ENCODE data around the gene KRTAP5-8.

GRCh38 chr11:71548120-71548519 is 10.3 kb downstream of the KRTAP5-8 start, which contains the start of gene KRTAP5-9:
- TF ChIP-seq EZH2phosphoT487 (IDR thresholded peaks at IDR 0.05; ENCODE audit: borderline replicate concordance, low read length) = no peak
- no peak for TF ChIP-seq EZH2 (IDR thresholded peaks at IDR 0.05; ENCODE audit: low read length, unreplicated experiment)
